ENCODE measurements around the gene SAPCD2. TPM values are rescaled to one million over a fixed set of nuclear protein-coding genes. Genes with fewer than 3 reads are reported as not detected.

Gene SAPCD2
- total RNA-seq, 1 experiment from 2014 or later: 15.7 TPM

GRCh38 chr9:137042751-137043727 lies 27.3 kb downstream of the SAPCD2 start:
- no peaks in the 10 kb centered on the region for H3K9me3 Mint-ChIP-seq (ENCODE audit: unreplicated experiment)
- H3K27ac Mint-ChIP-seq (ENCODE audit: low read depth, unreplicated experiment): no peak overlapping the region
- ChIA-PET CTCF (interaction anchor here (0.6 to 2.4 kb wide), 4 partner anchors 25 to 511 kb away, joined by 3 to 11 read pairs (median 4); no protein-coding TSS in a partner anchor), POLR2A (interaction anchor here (1.5 kb wide), 1 partner anchor 14 kb away, joined by 3 read pairs; no protein-coding TSS in a partner anchor)
- no TSS peak for BruUV-seq (replicated peaks)
- no peak for DNase-seq (ENCODE audit: unreplicated experiment)
- no peak for TF ChIP-seq CTCF (IDR thresholded peaks at IDR 0.05; ENCODE audit: unreplicated experiment)
- intact Hi-C loops (cut with micrococcal nuclease): loop anchor here (10.0 kb wide), 1 partner anchor 182 kb away; the partner anchor contains the start of genes CYSRT1, RNF208 and RNF224
- no peaks in the 10 kb centered on the region for H3K4me1 Mint-ChIP-seq (ENCODE audit: insufficient read depth, unreplicated experiment)
- no peaks in the 10 kb centered on the region for H3K27me3 Mint-ChIP-seq (ENCODE audit: insufficient read depth, unreplicated experiment)
- no peak overlapping the region for H3K4me3 Mint-ChIP-seq (ENCODE audit: unreplicated experiment)
- peaks cover 12% of the 10 kb centered on the region for H3K36me3 Mint-ChIP-seq (ENCODE audit: insufficient read depth, unreplicated experiment)

- DNase-seq (ENCODE audit: unreplicated experiment): no peak
- TF ChIP-seq CTCF (IDR thresholded peaks at IDR 0.05; ENCODE audit: unreplicated experiment): no peak
- Mint-ChIP-seq H3K27me3 (ENCODE audit: insufficient read depth, unreplicated experiment) (no peaks in the 10 kb centered on the region), H3K27ac (ENCODE audit: low read depth, unreplicated experiment) (no peak overlapping the region), H3K36me3 (ENCODE audit: insufficient read depth, unreplicated experiment) (peaks cover 17% of the 10 kb centered on the region), H3K4me3 (ENCODE audit: unreplicated experiment) (no peak overlapping the region), H3K9me3 (ENCODE audit: unreplicated experiment) (no peaks in the 10 kb centered on the region), H3K4me1 (ENCODE audit: insufficient read depth, unreplicated experiment) (no peaks in the 10 kb centered on the region)
- CTCF ChIA-PET: no interaction called here
- no TSS peak for BruUV-seq (replicated peaks)
- intact Hi-C loops (cut with micrococcal nuclease): loop anchor here (10.0 kb wide), 1 partner anchor 184 kb away; the partner anchor contains the start of genes CYSRT1, RNF208 and RNF224
- POLR2A ChIA-PET: no interaction called here
These were observed 29.2 kb downstream of the SAPCD2 start for GRCh38 chr9:137041124-137041523.

- Mint-ChIP-seq H3K4me3 (ENCODE audit: unreplicated experiment) (no peak overlapping the region), H3K9me3 (ENCODE audit: unreplicated experiment) (no peaks in the 10 kb centered on the region), H3K4me1 (ENCODE audit: insufficient read depth, unreplicated experiment) (no peaks in the 10 kb centered on the region), H3K27me3 (ENCODE audit: insufficient read depth, unreplicated experiment) (no peaks in the 10 kb centered on the region), H3K36me3 (ENCODE audit: insufficient read depth, unreplicated experiment) (peaks cover 17% of the 10 kb centered on the region), H3K27ac (ENCODE audit: low read depth, unreplicated experiment) (no peak overlapping the region)
- no peak for TF ChIP-seq CTCF (IDR thresholded peaks at IDR 0.05; ENCODE audit: unreplicated experiment)
- POLR2A ChIA-PET: no interaction called here
- intact Hi-C loops (cut with micrococcal nuclease): loop anchor here (10.0 kb wide), 1 partner anchor 184 kb away; the partner anchor contains the start of genes CYSRT1, RNF208 and RNF224
- CTCF ChIA-PET: no interaction called here
- BruUV-seq (replicated peaks): no TSS peak
- DNase-seq (ENCODE audit: unreplicated experiment): no peak
These were observed 29.8 kb downstream of the SAPCD2 start for GRCh38 chr9:137040568-137040967.

All from MCF 10A (cell line).